PC-9 (cell line): ENCODE measurements around the gene CD86.

Experiments
- CTCF ChIP-seq: fragments of 200-600 bp; sonication (generic); conservative IDR thresholded peaks from 2 replicates; pipeline ENCODE4 v1.6.1; 2017; ENCODE audit warnings: mixed run types, antibody characterized with exemption, mild to moderate bottlenecking, moderate library complexity
- EZH2 ChIP-seq: fragments of 200-600 bp; sonication (generic); IDR thresholded peaks from 2 replicates; pipeline ENCODE4 v1.8.0; 2017; ENCODE audit warnings: antibody characterized with exemption, low read depth

DNA sequence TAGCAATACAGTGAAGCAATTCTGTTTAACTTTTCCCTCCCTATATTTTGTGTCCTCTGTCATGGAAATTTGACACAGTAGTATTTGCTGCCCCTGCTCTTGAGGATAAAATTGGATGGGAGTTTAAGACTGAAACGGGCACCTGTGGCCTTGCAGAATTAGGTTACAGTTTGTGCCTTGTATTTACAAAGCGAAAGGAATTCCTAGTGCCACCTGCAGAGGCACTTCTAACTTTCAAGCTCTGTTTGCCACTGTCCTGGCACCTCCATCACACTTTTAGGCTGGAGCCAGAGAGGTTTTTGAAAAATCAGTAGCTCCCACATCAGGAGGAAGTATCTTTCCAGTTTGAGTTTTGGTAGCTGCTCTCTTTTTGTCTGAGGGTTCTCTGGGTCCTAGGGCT is 39.5 kb downstream of the CD86 start:
- TF ChIP-seq CTCF = no peak
- no peak for TF ChIP-seq EZH2
